Measurements from ENCODE around the gene CLCN1. TPM values are rescaled to one million over a fixed set of nuclear protein-coding genes. Genes with fewer than 3 reads are reported as not detected.

Gene CLCN1
- total RNA-seq, 2 donors from 2014 or later, result not detected

DNA sequence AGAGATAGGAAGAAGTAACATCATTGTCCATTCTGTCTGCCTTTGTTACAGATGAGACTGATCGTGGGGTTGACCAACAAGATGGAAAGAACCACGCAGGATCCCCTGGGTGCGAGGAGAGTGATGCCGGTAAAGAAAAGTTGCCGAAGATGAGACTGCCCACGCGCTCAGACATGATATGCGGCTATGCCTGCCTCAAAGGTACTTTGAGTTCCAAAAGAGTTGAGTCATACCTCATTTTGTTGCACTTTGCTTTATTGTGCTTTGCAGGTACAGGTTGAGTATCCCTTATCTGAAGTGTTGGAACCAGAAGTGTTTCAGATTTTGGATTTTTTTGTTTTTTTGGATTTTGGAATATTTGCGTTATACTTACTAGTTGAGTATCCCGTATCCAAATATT is 12.2 kb upstream of the CLCN1 start:
- Histone ChIP-seq H3K9me3 (no peaks in the 10 kb centered on the region), H3K4me1 (peaks cover 0 to 17% of the 10 kb centered on the region in 2 donors), H3K27me3 (no peaks in the 10 kb centered on the region), H3K27ac (no peak overlapping the region), H3K4me3 (no peak overlapping the region), H3K36me3 (peaks cover 86% of the 10 kb centered on the region)
- TF ChIP-seq, protein P1, sequence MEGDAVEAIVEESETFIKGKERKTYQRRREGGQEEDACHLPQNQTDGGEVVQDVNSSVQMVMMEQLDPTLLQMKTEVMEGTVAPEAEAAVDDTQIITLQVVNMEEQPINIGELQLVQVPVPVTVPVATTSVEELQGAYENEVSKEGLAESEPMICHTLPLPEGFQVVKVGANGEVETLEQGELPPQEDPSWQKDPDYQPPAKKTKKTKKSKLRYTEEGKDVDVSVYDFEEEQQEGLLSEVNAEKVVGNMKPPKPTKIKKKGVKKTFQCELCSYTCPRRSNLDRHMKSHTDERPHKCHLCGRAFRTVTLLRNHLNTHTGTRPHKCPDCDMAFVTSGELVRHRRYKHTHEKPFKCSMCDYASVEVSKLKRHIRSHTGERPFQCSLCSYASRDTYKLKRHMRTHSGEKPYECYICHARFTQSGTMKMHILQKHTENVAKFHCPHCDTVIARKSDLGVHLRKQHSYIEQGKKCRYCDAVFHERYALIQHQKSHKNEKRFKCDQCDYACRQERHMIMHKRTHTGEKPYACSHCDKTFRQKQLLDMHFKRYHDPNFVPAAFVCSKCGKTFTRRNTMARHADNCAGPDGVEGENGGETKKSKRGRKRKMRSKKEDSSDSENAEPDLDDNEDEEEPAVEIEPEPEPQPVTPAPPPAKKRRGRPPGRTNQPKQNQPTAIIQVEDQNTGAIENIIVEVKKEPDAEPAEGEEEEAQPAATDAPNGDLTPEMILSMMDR (IDR thresholded peaks at IDR 0.05), result no peak
- no peak for DNase-seq (ENCODE audit: low spot score)

DNA sequence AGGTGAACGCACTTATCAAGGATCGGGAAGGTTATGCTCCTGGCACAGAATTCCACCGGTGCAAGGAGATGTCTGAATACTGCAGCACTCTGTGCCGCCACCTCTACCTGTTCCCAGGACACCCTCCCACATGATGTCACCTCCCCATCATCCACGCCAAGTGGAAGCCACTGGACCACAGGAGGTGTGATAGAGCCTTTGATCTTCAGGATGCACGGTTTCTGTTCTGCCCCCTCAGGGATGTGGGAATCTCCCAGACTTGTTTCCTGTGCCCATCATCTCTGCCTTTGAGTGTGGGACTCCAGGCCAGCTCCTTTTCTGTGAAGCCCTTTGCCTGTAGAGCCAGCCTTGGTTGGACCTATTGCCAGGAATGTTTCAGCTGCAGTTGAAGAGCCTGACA is 11.0 kb upstream of the CLCN1 start:
- H3K36me3 ChIP-seq, result peaks cover 77% of the 10 kb centered on the region

DNA sequence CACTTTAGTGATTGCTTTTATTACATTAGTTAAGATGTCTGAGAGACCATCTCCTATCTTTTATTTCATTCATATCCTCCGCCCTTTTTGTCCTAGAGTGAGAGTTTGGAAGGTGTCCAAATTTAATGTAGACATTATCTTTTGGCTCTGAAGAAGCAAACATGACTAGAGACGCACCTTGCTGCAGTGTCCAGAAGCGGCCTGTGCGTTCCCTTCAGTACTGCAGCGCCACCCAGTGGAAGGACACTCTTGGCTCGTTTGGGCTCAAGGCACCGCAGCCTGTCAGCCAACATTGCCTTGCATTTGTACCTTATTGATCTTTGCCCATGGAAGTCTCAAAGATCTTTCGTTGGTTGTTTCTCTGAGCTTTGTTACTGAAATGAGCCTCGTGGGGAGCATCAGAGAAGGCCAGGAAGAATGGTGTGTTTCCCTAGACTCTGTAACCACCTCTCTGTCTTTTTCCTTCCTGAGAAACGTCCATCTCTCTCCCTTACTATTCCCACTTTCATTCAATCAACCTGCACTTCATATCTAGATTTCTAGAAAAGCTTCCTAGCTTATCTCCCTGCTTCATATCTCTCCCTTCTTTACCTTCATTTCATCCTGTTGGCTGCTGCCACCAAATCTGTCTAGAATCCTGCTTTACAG is 10.4 kb upstream of the CLCN1 start:
- Histone ChIP-seq H3K27ac (no peak overlapping the region), H3K36me3 (peaks cover 71% of the 10 kb centered on the region), H3K27me3 (no peaks in the 10 kb centered on the region), H3K4me1 (peaks cover 0 to 7% of the 10 kb centered on the region in 2 donors), H3K9me3 (no peaks in the 10 kb centered on the region), H3K4me3 (no peak overlapping the region)
- no peak for DNase-seq (ENCODE audit: low spot score)
- TF ChIP-seq, protein P1 (IDR thresholded peaks at IDR 0.05), result peak; percentile 39 to 81

More for the DNA sequence above, 11.0 kb upstream of the CLCN1 start:
- Histone ChIP-seq H3K27ac (no peak overlapping the region), H3K4me3 (no peak overlapping the region), H3K4me1 (peaks cover 0 to 11% of the 10 kb centered on the region in 2 donors), H3K9me3 (no peaks in the 10 kb centered on the region), H3K27me3 (no peaks in the 10 kb centered on the region)
- DNase-seq (ENCODE audit: low spot score), result no peak
- TF ChIP-seq, protein P1 (IDR thresholded peaks at IDR 0.05), result no peak

DNA sequence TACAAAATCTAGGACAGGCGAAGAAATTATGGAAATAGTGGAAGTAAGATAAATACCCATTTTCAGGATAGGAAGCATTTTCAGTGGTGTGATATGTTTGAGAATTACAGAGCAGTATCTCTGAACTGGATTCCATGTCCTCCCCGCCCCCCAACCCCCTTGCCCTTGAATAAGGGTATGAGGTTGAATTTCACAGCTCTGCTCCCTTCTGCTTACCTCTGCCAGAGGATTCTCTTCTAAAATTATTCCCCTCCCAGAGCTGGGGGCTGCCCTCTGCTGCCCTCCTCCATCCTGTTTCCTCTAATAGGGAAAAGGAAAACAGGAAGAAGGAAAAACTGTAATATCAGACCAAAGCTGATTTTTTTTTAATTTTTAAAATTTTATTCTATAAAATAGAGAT is 7.3 kb upstream of the CLCN1 start:
- Histone ChIP-seq H3K27ac (no peak overlapping the region), H3K4me1 (peaks cover 0 to 7% of the 10 kb centered on the region in 2 donors), H3K4me3 (no peak overlapping the region), H3K9me3 (no peaks in the 10 kb centered on the region), H3K27me3 (no peaks in the 10 kb centered on the region), H3K36me3 (peaks cover 41% of the 10 kb centered on the region)
- TF ChIP-seq, protein P1 (IDR thresholded peaks at IDR 0.05), result no peak
- no peak for DNase-seq (ENCODE audit: low spot score)

DNA sequence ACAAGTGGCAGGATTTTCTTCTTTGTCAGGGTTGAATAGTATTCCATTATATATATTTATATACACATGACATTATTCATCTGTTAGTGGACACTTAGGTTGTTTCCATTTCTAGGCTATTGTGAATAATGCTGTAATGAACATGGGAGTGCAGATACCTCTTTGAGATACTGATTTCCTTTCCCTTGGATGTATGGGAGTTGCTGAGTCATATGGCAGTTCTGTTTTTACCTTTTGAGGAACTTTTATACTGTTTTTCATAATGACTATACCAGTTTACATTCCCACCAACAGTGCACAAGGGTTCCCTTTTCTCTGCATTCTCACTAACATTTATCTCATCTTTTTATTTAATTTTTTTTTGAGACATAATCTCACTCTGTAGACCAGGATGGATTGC is 1.8 kb upstream of the CLCN1 start:
- no peak for DNase-seq (ENCODE audit: low spot score)
- Histone ChIP-seq H3K27ac (no peak overlapping the region), H3K36me3 (no peaks in the 10 kb centered on the region), H3K4me3 (no peak overlapping the region), H3K27me3 (no peaks in the 10 kb centered on the region), H3K4me1 (no peaks in the 10 kb centered on the region), H3K9me3 (no peaks in the 10 kb centered on the region)
- TF ChIP-seq, protein P1 (IDR thresholded peaks at IDR 0.05), result no peak

DNA sequence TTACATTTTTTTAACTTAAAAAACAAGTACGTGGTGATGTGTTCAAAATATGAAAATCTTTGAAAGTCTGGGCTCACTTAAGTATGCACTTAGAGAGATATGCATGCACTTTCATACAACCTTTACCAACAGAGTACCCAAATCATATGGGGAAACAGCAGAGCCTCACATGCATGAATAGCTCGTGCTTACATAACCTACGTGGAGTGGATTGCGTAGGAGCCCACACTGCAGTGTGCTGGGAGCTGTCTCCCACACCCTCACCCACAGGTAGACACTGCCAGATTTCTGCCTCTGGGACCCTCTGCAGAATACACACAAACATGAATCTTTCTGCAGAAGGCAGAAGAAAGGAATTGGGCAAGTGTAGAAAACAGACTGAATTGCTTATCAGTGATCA is 581 bp downstream of the CLCN1 start:
- no peak overlapping the region for H3K27ac ChIP-seq
- peak; percentile 28 for DNase-seq (ENCODE audit: low spot score)
- no peaks in the 10 kb centered on the region for H3K36me3 ChIP-seq
- H3K27me3 ChIP-seq, result no peaks in the 10 kb centered on the region
- H3K9me3 ChIP-seq, result no peaks in the 10 kb centered on the region
- no peaks in the 10 kb centered on the region for H3K4me1 ChIP-seq
- no peak overlapping the region for H3K4me3 ChIP-seq
- TF ChIP-seq, protein P1 (IDR thresholded peaks at IDR 0.05), result no peak
